Measurements from ENCODE around the gene FOXP3. TPM values are rescaled to one million over a fixed set of nuclear protein-coding genes. Genes with fewer than 3 reads are reported as not detected.

The FOXP3 gene
- total RNA-seq, 1 experiment from 2014 or later: 0.68 TPM

DNA sequence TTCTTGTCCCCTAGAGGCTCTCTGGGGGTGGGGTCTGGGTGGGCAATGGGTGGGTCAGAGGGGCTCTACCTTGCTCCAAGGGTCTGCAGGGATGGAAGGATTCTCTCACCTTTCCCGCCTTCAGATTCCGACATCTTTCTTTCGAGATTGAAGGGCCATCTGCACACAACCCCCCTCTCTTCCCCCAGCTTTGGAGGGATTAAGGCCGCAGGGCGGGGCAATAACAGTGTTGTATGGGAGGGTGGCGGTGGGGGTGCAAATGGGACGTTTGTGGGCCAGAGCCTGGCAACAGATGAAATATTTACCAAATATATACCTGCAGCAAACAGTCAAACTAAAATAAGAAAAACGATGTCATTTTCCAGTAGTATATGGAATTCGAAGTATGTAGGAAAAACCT lies 31.3 kb downstream of the FOXP3 start, which contains the start of gene CACNA1F:
TSS of gene CACNA1F (minus strand) at position 165 of the 400 bp plus-strand sequence. CDS start at position 134, 31 bp downstream.
- Histone ChIP-seq H2AK5ac (ENCODE audit: insufficient read length, low read length) (no peak within 1 kb of the TSS), H4K91ac (ENCODE audit: insufficient read length, low read depth, low read length) (no peak within 1 kb of the TSS), H3K14ac (ENCODE audit: insufficient read depth, low read length) (no peak within 1 kb of the TSS), H3K4me1 (ENCODE audit: insufficient read depth, low read length) (no peaks in the 10 kb centered on the region; the same call in 1 of the 2 replicates), H2AFZ (ENCODE audit: low read length) (no peak within 1 kb of the TSS), H4K8ac (replicated peaks; ENCODE audit: insufficient read length, low read depth, low read length) (no peak within 1 kb of the TSS), H2BK15ac (ENCODE audit: low read depth, low read length) (no peak within 1 kb of the TSS), H3K9ac (ENCODE audit: extremely low read depth, insufficient read length, low read length) (no peak within 1 kb of the TSS), H3K23me2 (ENCODE audit: insufficient read length, low read depth, low read length, poor library complexity, severe bottlenecking) (no peaks in the 10 kb centered on the region), H2BK5ac (ENCODE audit: insufficient read length, low read length) (no peak within 1 kb of the TSS), H2BK20ac (ENCODE audit: low read depth, low read length, poor library complexity, severe bottlenecking) (no peak within 1 kb of the TSS), H2BK12ac (ENCODE audit: insufficient read length, low read depth, low read length) (no peak within 1 kb of the TSS), H3K4ac (ENCODE audit: low read depth, low read length) (no peak within 1 kb of the TSS), H3K9me3 (ENCODE audit: control insufficient read depth, low read depth, low read length) (peaks cover 7% of the 10 kb centered on the region), H3K27me3 (ENCODE audit: insufficient read depth, low read length) (no peaks in the 10 kb centered on the region), H3K79me2 (ENCODE audit: insufficient read depth, low read length) (no peaks in the 10 kb centered on the region), H3K4me2 (ENCODE audit: insufficient read depth, insufficient read length, low read length) (no peak within 1 kb of the TSS), H3K23ac (ENCODE audit: insufficient read length, low read depth, low read length) (no peak within 1 kb of the TSS), H3T11ph (ENCODE audit: low read length) (no peak within 1 kb of the TSS), H4K5ac (ENCODE audit: insufficient read length, low read depth, low read length) (no peak within 1 kb of the TSS), H3K18ac (ENCODE audit: insufficient read length, low read depth, low read length) (no peak within 1 kb of the TSS), H3K56ac (ENCODE audit: insufficient read length, low read depth, low read length) (no peak within 1 kb of the TSS), H2BK120ac (ENCODE audit: low read depth, low read length, poor library complexity, severe bottlenecking) (no peak within 1 kb of the TSS), H3K27ac (ENCODE audit: insufficient read length, low read depth, low read length) (no peak within 1 kb of the TSS), H4K20me1 (ENCODE audit: control insufficient read depth, insufficient read depth, insufficient read length) (no peaks in the 10 kb centered on the region), H3K79me1 (ENCODE audit: insufficient read depth, low read depth, low read length, poor library complexity, severe bottlenecking) (no peaks in the 10 kb centered on the region)
- no peak for TF ChIP-seq CTCF (conservative IDR thresholded peaks at IDR 0.05)
- peaks cover 1% of the 10 kb centered on the region for H3K27me3 Mint-ChIP-seq (ENCODE audit: low read depth)
- no peak within 1 kb of the TSS for H3K27ac Mint-ChIP-seq
- DNase-seq: no peak
- H3K9me3 Mint-ChIP-seq: peaks cover 58 to 81% of the 10 kb centered on the region in 2 experiments
- WGBS (ENCODE audit: extremely low coverage, insufficient read length, low lambda C conversion rate): no CpG with 5 or more reads among the region's 9 CpGs
- peaks cover 0 to 6% (median 1%) of the 10 kb centered on the region in 3 experiments; a peak in 3 of 7 replicates for H3K36me3 Mint-ChIP-seq (ENCODE audit: insufficient read depth in 1 of 3, low read depth in 3 of 3)
- H3K4me1 Mint-ChIP-seq: peaks cover 9 to 16% of the 10 kb centered on the region in 2 experiments
- no peak within 1 kb of the TSS; a peak in 1 of 5 replicates for H3K4me3 Mint-ChIP-seq
